Activated T-cell treated with anti-CD3 and anti-CD28 coated beads, Interleukin-2, amount 50 U/mL, for 72 hours (primary cell): ENCODE measurements around the gene PDYN. TPM values are rescaled to one million over a fixed set of nuclear protein-coding genes. Genes with fewer than 3 reads are reported as not detected.

Experiments
- ATAC-seq, 2 donors: fragments of 150-1000 bp; cut with Tn5 transposase; replicated peaks in 1 of 2; 2 replicates each; pipeline ENCODE4 v1.10.0; 2021; ENCODE audit warnings: moderate library complexity in 2 of 2, mild to moderate bottlenecking in 1 of 2
- DNase-seq, 2 donors: peaks; one replicate each; pipeline ENCODE4 v3.0.0; 2021 to 2022; ENCODE audit warnings: mixed read lengths in 1 of 2
- H3K27ac Mint-ChIP-seq: one replicate; pipeline ENCODE4 v1.8.0; 2022; ENCODE audit warnings: mild to moderate bottlenecking, moderate library complexity, mixed read lengths
- H3K27me3 Mint-ChIP-seq: one replicate; pipeline ENCODE4 v1.8.0; 2022; ENCODE audit warnings: low read depth, mixed read lengths
- H3K36me3 Mint-ChIP-seq, 2 donors: one replicate each; pipeline ENCODE4 v1.8.0; 2022; ENCODE audit warnings: mixed read lengths in 2 of 2, mild to moderate bottlenecking in 1 of 2; ENCODE audit not compliant: insufficient read depth in 2 of 2
- H3K4me1 Mint-ChIP-seq: one replicate; pipeline ENCODE4 v1.8.0; 2022; ENCODE audit warnings: low read depth, mixed read lengths
- H3K4me3 Mint-ChIP-seq, 2 donors: one replicate each; pipeline ENCODE4 v1.8.0; 2022; ENCODE audit warnings: mild to moderate bottlenecking in 2 of 2, mixed read lengths in 2 of 2, moderate library complexity in 2 of 2
- H3K9me3 Mint-ChIP-seq, 2 donors: one replicate each; pipeline ENCODE4 v1.8.0; 2022; ENCODE audit warnings: mixed read lengths in 2 of 2
- total RNA-seq, 2 donors: library from RNA; stranded (reverse); gene quantifications; one replicate each; pipeline ENCODE4 v1.2.3, GENCODE V29; 2022

PDYN gene
- total RNA-seq, 2 donors from 2014 or later = not detected

DNA sequence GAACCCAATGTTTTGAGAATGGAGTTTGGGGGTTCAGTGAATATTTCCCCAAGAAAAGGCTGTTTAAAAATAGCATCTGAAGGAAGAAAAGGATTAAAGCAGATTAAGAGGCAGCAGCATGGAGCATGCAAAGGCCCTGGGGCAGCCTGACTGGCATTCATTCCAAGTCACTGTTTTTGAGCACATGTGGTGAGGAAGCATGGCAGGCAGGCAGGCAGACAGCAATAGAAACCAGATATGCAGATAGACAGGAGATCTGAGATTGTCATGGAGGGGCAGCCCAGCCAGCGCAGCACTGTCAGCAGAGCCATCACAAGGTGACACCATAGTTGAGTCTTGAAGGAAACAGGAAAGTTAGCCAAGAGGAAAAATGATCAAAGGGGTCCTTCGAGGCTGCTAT lies 60.9 kb downstream of the PDYN start:
- no peaks in the 10 kb centered on the region for H3K36me3 Mint-ChIP-seq
- H3K9me3 Mint-ChIP-seq = no peaks in the 10 kb centered on the region
- no peaks in the 10 kb centered on the region for H3K4me1 Mint-ChIP-seq
- ATAC-seq = no peak
- H3K27ac Mint-ChIP-seq = no peak overlapping the region
- H3K27me3 Mint-ChIP-seq = peaks cover 41% of the 10 kb centered on the region
- no peak for DNase-seq
- no peak overlapping the region for H3K4me3 Mint-ChIP-seq

DNA sequence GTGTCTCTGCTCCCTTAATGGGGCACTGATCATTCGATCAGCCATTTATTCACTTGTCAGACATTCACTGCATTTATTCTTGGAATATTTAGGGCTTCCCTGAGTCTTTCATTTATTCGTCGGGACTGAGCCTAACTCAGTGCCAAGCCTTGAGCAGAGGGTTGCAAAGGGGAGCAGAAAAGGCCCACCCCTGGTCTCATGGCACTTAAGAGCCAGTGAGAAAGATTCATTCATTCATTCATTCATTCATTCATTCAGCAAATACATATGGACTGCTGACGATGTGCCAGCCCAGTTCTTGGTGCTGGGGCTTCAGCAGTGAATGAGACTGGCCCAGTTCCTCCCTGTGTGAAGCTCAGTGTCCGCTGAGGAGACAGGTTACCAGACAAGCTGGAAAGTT lies 62.0 kb downstream of the PDYN start:
- DNase-seq = no peak
- Mint-ChIP-seq H3K4me1 (no peaks in the 10 kb centered on the region), H3K27me3 (peaks cover 40% of the 10 kb centered on the region), H3K9me3 (no peaks in the 10 kb centered on the region), H3K27ac (no peak overlapping the region), H3K4me3 (no peak overlapping the region), H3K36me3 (no peaks in the 10 kb centered on the region)
- ATAC-seq = no peak

DNA sequence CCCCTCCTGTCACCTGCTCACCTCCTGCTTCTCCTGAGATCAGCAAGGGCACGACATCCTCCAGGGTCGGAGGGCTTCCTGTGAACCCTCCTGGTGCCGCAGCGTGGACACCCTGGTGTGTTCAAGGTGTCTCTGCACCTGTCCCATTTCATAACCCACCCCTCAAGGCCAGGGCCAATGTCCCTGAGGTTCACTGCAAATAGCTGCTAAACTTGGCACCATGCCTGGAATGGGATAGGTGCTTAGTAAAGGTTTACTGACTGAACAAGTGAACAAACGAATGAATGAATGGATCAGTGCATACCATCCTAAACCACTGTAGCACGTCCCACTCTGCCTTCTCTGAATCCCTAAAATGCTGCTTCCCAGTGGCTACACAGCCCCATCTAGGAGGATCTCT lies 63.7 kb downstream of the PDYN start:
- no peaks in the 10 kb centered on the region for H3K36me3 Mint-ChIP-seq
- H3K9me3 Mint-ChIP-seq = no peaks in the 10 kb centered on the region
- no peak overlapping the region for H3K27ac Mint-ChIP-seq
- H3K4me1 Mint-ChIP-seq = no peaks in the 10 kb centered on the region
- H3K4me3 Mint-ChIP-seq = no peak overlapping the region
- peaks cover 36% of the 10 kb centered on the region for H3K27me3 Mint-ChIP-seq
- DNase-seq = no peak
- ATAC-seq = no peak

DNA sequence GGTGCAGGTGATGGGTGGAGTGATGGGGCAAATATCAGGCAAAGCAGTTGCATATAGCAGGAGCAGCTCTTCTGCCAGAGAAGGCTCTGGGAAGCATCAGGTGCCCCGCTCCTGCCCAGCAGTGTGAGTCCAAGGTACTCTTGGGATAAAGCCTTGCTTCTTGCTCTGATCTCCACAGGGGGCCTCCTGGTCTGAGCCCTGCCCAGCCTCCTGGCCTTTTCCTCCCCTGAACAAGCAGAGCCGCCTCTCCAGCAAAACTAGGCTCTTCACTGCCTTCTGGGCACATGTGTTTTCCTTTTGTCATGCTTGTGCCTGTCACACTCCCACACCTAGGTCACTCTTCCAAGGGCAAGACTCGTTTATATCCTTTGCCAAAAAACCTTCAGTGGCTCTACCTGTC lies 64.4 kb downstream of the PDYN start:
- Mint-ChIP-seq H3K4me3 (no peak overlapping the region), H3K27ac (no peak overlapping the region), H3K36me3 (no peaks in the 10 kb centered on the region), H3K4me1 (no peaks in the 10 kb centered on the region), H3K9me3 (no peaks in the 10 kb centered on the region), H3K27me3 (peaks cover 36% of the 10 kb centered on the region)
- DNase-seq = no peak
- no peak for ATAC-seq

DNA sequence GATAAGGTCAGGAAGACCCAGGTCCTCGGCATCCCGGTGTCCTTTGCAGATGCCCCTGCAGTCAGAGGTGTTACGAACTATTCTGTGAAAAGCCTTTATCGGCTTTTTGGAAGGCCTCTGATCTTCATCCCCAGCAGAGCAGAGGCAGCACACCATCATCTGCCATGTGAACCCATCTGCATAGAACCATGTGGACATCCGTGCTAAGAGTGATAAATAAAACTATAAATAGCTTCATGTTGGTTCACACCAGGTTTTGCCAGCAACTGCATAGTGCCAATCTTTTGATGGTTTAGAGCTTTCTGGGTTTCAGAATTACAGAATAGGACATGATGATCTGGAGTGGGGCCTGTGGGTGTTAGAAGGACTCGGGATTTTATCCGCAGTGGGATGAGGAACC lies 65.1 kb downstream of the PDYN start:
- H3K9me3 Mint-ChIP-seq = no peaks in the 10 kb centered on the region
- no peaks in the 10 kb centered on the region for H3K4me1 Mint-ChIP-seq
- H3K27ac Mint-ChIP-seq = no peak overlapping the region
- H3K27me3 Mint-ChIP-seq = peaks cover 36% of the 10 kb centered on the region
- DNase-seq (no peak), ATAC-seq (no peak)
- no peaks in the 10 kb centered on the region for H3K36me3 Mint-ChIP-seq
- no peak overlapping the region for H3K4me3 Mint-ChIP-seq

Other genes starting within 250 kb of the PDYN start
- gene SIRPA, start 98.7 kb downstream of the PDYN start, total RNA-seq = under 1 TPM; 0.05 to 0.22 TPM
- gene STK35, start 107.8 kb upstream of the PDYN start, total RNA-seq = 10 to 100 TPM; 22.4 to 24.3 TPM